ACC112 (cell line): Measurements from ENCODE around the gene MRC1.

ENCODE experiments used
- H2AFZ ChIP-seq: fragments of 200-600 bp; sonication (generic); one replicate; pipeline ENCODE4 v1.6.0; 2017; ENCODE audit warnings: antibody characterized with exemption, low read length; ENCODE audit not compliant: unreplicated experiment
- H3K27ac ChIP-seq: fragments of 200-600 bp; sonication (generic); 2 replicates; pipeline ENCODE4 v1.5.1; 2014; ENCODE audit warnings: low read depth, mild to moderate bottlenecking, antibody characterized with exemption, low read length, moderate library complexity
- H3K27me3 ChIP-seq: fragments of 200-600 bp; sonication (generic); 2 replicates; pipeline ENCODE4 v1.6.1; 2014; ENCODE audit warnings: mild to moderate bottlenecking, antibody characterized with exemption, low read length, moderate library complexity, mixed read lengths; ENCODE audit not compliant: insufficient read depth
- H3K36me3 ChIP-seq: fragments of 200-600 bp; sonication (generic); 2 replicates; pipeline ENCODE4 v1.6.1; 2016; ENCODE audit warnings: mild to moderate bottlenecking, antibody characterized with exemption, low read length, moderate library complexity, mixed read lengths; ENCODE audit not compliant: insufficient read depth
- H3K4me1 ChIP-seq: fragments of 200-600 bp; sonication (generic); one replicate; pipeline ENCODE4 v1.6.1; 2016; ENCODE audit warnings: low read length, mixed read lengths; ENCODE audit not compliant: insufficient read depth, unreplicated experiment, control insufficient read depth
- H3K4me3 ChIP-seq: fragments of 200-600 bp; sonication (generic); 2 replicates; pipeline ENCODE4 v1.5.1; 2014; ENCODE audit warnings: mild to moderate bottlenecking, low read depth, low read length
- H3K79me2 ChIP-seq: fragments of 200-600 bp; sonication (generic); one replicate; pipeline ENCODE4 v1.6.0; 2016; ENCODE audit warnings: low read length; ENCODE audit not compliant: control insufficient read depth, unreplicated experiment, insufficient read depth

Gene MRC1

DNA sequence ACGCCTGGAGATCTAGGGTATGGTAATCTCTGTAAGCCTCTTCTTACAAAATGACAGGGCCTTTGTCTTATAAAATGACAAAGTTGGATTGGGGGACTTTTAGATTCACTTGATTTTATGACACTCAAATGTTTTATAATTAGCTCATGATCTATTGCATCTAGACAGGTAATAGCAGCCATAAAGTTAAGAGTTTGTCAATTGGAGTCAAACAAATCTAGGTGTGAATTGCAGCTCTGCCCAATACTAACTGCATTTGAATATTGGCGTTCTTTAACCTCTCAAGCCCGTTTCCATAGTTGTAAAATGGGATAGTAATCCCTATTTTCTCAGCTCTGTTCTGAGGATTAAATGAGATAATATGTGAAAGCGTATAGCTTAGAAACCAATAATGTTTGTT is 14.1 kb upstream of the MRC1 start:
- no peaks in the 10 kb centered on the region for H3K36me3 ChIP-seq
- no peak overlapping the region for H2AFZ ChIP-seq
- H3K79me2 ChIP-seq, result no peaks in the 10 kb centered on the region
- H3K4me3 ChIP-seq, result no peak overlapping the region
- no peak overlapping the region for H3K27ac ChIP-seq
- H3K27me3 ChIP-seq, result no peaks in the 10 kb centered on the region
- no peaks in the 10 kb centered on the region for H3K4me1 ChIP-seq

DNA sequence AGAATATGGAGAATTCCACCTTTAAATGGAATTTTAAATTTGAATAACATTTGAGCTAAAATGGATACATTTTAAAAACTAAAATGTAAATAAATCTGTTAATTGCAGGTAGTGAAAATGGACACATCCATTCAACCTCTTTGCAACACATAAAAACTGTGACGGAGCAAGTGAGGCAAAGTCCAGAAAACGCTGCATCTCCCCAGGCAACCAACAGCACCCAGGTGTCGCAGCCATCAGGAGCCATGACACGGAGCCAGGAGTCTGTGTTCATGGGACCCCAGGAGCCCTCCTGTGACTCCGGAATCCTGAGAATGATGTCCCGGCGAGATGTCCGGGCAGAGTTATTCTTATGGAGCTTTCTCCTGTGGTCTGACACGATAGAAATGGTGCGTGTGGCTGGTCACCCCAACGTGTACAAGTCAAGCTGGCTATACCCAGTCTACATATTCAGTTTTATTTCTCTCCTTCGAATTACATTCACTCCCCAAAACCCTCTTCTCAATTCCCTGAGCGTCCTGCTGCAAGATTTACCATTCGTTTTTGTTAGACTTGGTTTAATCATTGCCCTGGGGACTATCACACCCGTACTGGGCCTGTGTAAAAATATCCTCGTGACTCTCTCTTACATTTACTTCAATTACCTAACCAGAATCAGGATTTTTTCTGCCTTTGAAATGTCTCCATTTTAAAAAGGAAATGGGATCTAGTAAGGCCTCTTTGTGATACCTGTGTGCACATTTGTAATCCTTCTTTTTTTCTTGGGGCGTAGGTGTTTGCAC is 13.1 kb upstream of the MRC1 start:
- Histone ChIP-seq H3K36me3 (no peaks in the 10 kb centered on the region), H2AFZ (no peak overlapping the region), H3K27ac (no peak overlapping the region), H3K4me3 (no peak overlapping the region), H3K4me1 (no peaks in the 10 kb centered on the region), H3K27me3 (no peaks in the 10 kb centered on the region), H3K79me2 (no peaks in the 10 kb centered on the region)

DNA sequence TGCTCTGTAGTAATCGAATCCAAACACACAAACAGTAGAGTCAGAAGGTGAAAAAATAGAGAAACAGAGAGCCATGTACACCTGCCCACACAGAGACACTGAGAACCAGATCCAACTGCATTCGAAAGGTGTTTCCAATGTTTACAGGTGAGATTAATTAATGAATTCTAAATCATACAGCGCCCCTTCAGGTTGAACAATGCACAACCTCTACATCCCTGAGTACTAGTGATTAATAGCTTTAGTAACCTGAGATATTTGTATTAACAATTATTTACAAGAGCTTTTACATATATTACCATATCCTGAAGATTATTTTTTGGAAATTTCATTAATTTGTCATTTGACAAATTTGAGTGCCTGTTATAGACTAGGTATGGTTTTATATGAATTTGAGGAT is 7.6 kb upstream of the MRC1 start:
- H3K4me3 ChIP-seq, result no peak overlapping the region
- H3K4me1 ChIP-seq, result peaks cover 3% of the 10 kb centered on the region
- H3K27me3 ChIP-seq, result no peaks in the 10 kb centered on the region
- H3K79me2 ChIP-seq, result no peaks in the 10 kb centered on the region
- H3K36me3 ChIP-seq, result no peaks in the 10 kb centered on the region
- no peak overlapping the region for H2AFZ ChIP-seq
- no peak overlapping the region for H3K27ac ChIP-seq

- Histone ChIP-seq H3K36me3 (no peaks in the 10 kb centered on the region), H3K27me3 (no peaks in the 10 kb centered on the region), H3K4me1 (peaks cover 3% of the 10 kb centered on the region), H3K4me3 (no peak overlapping the region), H2AFZ (no peak overlapping the region), H3K79me2 (no peaks in the 10 kb centered on the region), H3K27ac (no peak overlapping the region)
Measured at GRCh38 chr10:17802350-17802749, 6.8 kb upstream of the MRC1 start.

- Histone ChIP-seq H3K4me1 (peaks cover 3% of the 10 kb centered on the region), H3K27ac (0 out of 2 replicates have a peak overlapping the region, but pooled peaks have one; percentile 20), H3K79me2 (no peaks in the 10 kb centered on the region), H2AFZ (no peak overlapping the region), H3K36me3 (no peaks in the 10 kb centered on the region), H3K27me3 (no peaks in the 10 kb centered on the region), H3K4me3 (no peak overlapping the region)
Measured at GRCh38 chr10:17802976-17803375, 6.2 kb upstream of the MRC1 start.

GRCh38 chr10:17805330-17805729 is 3.8 kb upstream of the MRC1 start:
- no peaks in the 10 kb centered on the region for H3K36me3 ChIP-seq
- H3K4me1 ChIP-seq, result peaks cover 3% of the 10 kb centered on the region
- H3K27ac ChIP-seq, result no peak overlapping the region
- H3K79me2 ChIP-seq, result no peaks in the 10 kb centered on the region
- H2AFZ ChIP-seq, result no peak overlapping the region
- no peaks in the 10 kb centered on the region for H3K27me3 ChIP-seq
- no peak overlapping the region for H3K4me3 ChIP-seq

- Histone ChIP-seq H3K4me1 (peaks cover 3% of the 10 kb centered on the region), H3K36me3 (no peaks in the 10 kb centered on the region), H3K79me2 (no peaks in the 10 kb centered on the region), H2AFZ (no peak overlapping the region), H3K4me3 (no peak overlapping the region), H3K27ac (no peak overlapping the region), H3K27me3 (no peaks in the 10 kb centered on the region)
Measured at GRCh38 chr10:17805921-17806577, 3.1 kb upstream of the MRC1 start.

DNA sequence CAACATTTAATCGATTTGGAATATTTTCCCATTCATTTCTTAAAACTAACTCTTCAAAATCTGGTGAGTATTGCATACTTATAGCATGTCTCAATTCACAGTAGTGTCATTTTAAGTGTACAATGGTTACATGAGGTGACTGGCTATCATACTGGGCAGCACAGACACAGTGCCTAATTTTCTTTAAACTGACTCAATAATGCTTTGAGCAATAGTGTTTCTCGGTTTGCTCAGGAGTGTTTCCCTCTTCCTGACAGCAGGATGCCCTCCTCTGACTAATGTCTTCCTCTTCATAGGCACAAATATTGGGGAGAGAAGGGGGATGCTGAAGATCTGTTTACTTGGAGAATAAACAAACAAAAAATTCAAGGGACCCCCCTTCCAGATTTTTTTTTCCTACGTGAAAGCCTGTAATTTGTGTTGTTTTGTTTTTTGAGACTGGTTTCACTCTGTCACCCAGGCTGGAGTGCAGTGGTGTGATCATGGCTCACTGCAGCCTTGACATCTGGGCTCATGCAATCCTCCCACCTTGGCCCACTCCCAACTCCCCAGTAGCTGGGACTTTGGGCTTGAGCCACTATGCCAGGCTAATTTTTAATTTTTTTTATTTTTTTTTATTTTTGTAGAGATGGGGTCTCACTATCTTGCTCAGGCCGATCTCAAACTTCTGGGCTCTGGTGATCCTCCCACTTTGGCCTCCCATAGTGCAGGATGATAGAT is 2.2 kb downstream of the MRC1 start:
- Histone ChIP-seq H3K79me2 (no peaks in the 10 kb centered on the region), H3K27me3 (no peaks in the 10 kb centered on the region), H3K27ac (no peak overlapping the region), H2AFZ (no peak overlapping the region), H3K36me3 (no peaks in the 10 kb centered on the region), H3K4me3 (no peak overlapping the region), H3K4me1 (no peaks in the 10 kb centered on the region)

GRCh38 chr10:17814973-17815372 is 5.8 kb downstream of the MRC1 start:
- H3K27me3 ChIP-seq, result no peaks in the 10 kb centered on the region
- no peak overlapping the region for H3K27ac ChIP-seq
- no peaks in the 10 kb centered on the region for H3K36me3 ChIP-seq
- H2AFZ ChIP-seq, result no peak overlapping the region
- no peaks in the 10 kb centered on the region for H3K4me1 ChIP-seq
- H3K79me2 ChIP-seq, result no peaks in the 10 kb centered on the region
- no peak overlapping the region for H3K4me3 ChIP-seq

GRCh38 chr10:17816199-17816598 is 7.1 kb downstream of the MRC1 start:
- Histone ChIP-seq H3K79me2 (no peaks in the 10 kb centered on the region), H3K4me1 (no peaks in the 10 kb centered on the region), H3K27ac (no peak overlapping the region), H3K36me3 (no peaks in the 10 kb centered on the region), H3K27me3 (no peaks in the 10 kb centered on the region), H2AFZ (no peak overlapping the region), H3K4me3 (no peak overlapping the region)
